ENCODE data around the gene CNPY4. TPM values are rescaled to one million over a fixed set of nuclear protein-coding genes. Genes with fewer than 3 reads are reported as not detected.

CNPY4 gene
- total and polyA plus RNA-seq, 10 of the 15 experiments (the other 5 are each of a cell fraction or from before 2014, with no cell fraction given): 2.5 to 9.2 (median 6.8) TPM

DNA sequence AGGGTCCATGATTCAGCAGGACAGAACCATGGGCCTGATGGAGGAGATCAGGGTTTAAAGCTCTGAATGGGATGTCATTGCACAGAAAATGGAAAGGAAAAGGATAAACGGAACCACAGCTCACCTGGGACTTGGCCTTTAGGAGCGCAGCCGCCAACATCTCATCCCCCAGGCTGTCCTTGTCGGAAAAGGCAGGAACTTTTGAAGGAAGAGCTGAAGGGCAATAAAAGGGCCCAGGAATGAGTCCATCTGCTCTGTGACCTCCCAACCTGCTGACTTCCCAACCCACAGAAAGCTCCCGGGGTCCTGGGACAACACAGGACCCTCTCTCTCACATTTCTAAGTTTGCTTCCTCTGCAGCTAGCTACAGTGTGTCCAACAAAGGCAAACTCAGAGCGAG is 44.0 kb upstream of the CNPY4 start:
- no peak overlapping the region for H3K4me3 ChIP-seq
- BruUV-seq (replicated peaks): no TSS peak
- RAD21 ChIA-PET (ENCODE audit: unreplicated experiment): no interaction called here
- H3K36me3 ChIP-seq (ENCODE audit: control insufficient read depth in 2 of 2, insufficient read depth in 2 of 2, low read length in 1 of 2): peaks cover 28 to 56% of the 10 kb centered on the region in 2 experiments
- no peak overlapping the region for H3K27ac ChIP-seq (ENCODE audit: control insufficient read depth, insufficient read depth)
- H3K4me2 ChIP-seq (ENCODE audit: control insufficient read depth, insufficient read depth): no peak overlapping the region
- H3K9me3 ChIP-seq (replicated peaks; ENCODE audit: control insufficient read depth, insufficient read depth, low read length): peaks cover 29% of the 10 kb centered on the region; the same call in 2 of the 3 replicates
- H3K27me3 ChIP-seq (replicated peaks in 1 of 2; ENCODE audit: control insufficient read depth in 2 of 2, insufficient read depth in 2 of 2, low read length in 1 of 2): no peaks in the 10 kb centered on the region
- CTCF ChIA-PET: interaction anchor here (0.6 to 1.3 kb wide), 4 partner anchors 12 to 206 kb away, joined by 3 to 5 read pairs (median 4); no protein-coding TSS in a partner anchor
- H3K4me1 ChIP-seq (ENCODE audit: control insufficient read depth, insufficient read depth, low read length): no peaks in the 10 kb centered on the region
- intact Hi-C loops (cut with micrococcal nuclease; ENCODE audit: unreplicated experiment): no loop called here
- no peak overlapping the region for H3K9ac ChIP-seq (ENCODE audit: control insufficient read depth, insufficient read depth, low read length)
- no peak for ATAC-seq
- POLR2A ChIA-PET: interaction anchor here (1.0 kb wide), 1 partner anchor 12 kb away, joined by 3 read pairs; no protein-coding TSS in a partner anchor
- 98% methylated on average over 6 of the region's 6 CpGs for WGBS (ENCODE audit: insufficient coverage, insufficient replicate concordance, low lambda C conversion rate, missing lambda C conversion rate)
- H2AFZ ChIP-seq (ENCODE audit: control insufficient read depth, low read depth, low read length): no peak overlapping the region
- no peak for FAIRE-seq
- SMC1A ChIA-PET (ENCODE audit: uncharacterized antibody, unreplicated experiment): interaction anchor here (1.2 kb wide), 1 partner anchor 17 kb away, joined by 3 read pairs; no protein-coding TSS in a partner anchor
- DNase-seq (ENCODE audit: low read depth, low spot score): no peak
- in situ Hi-C loops (cut with MboI): no loop called here
- H4K20me1 ChIP-seq (ENCODE audit: control insufficient read depth, insufficient read depth): no peaks in the 10 kb centered on the region
- H3K79me2 ChIP-seq (ENCODE audit: control insufficient read depth, insufficient read depth, low read length): peaks cover 26% of the 10 kb centered on the region
- TF ChIP-seq, protein P1, sequence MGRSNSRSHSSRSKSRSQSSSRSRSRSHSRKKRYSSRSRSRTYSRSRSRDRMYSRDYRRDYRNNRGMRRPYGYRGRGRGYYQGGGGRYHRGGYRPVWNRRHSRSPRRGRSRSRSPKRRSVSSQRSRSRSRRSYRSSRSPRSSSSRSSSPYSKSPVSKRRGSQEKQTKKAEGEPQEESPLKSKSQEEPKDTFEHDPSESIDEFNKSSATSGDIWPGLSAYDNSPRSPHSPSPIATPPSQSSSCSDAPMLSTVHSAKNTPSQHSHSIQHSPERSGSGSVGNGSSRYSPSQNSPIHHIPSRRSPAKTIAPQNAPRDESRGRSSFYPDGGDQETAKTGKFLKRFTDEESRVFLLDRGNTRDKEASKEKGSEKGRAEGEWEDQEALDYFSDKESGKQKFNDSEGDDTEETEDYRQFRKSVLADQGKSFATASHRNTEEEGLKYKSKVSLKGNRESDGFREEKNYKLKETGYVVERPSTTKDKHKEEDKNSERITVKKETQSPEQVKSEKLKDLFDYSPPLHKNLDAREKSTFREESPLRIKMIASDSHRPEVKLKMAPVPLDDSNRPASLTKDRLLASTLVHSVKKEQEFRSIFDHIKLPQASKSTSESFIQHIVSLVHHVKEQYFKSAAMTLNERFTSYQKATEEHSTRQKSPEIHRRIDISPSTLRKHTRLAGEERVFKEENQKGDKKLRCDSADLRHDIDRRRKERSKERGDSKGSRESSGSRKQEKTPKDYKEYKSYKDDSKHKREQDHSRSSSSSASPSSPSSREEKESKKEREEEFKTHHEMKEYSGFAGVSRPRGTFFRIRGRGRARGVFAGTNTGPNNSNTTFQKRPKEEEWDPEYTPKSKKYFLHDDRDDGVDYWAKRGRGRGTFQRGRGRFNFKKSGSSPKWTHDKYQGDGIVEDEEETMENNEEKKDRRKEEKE (IDR thresholded peaks at IDR 0.05): no peak
- TF ChIP-seq ZNF24 (IDR thresholded peaks at IDR 0.05): no peak
- TF ChIP-seq RELA (IDR thresholded peaks at IDR 0.05; ENCODE audit: borderline replicate concordance, partially characterized antibody): no peak
- TF ChIP-seq IKZF2 (IDR thresholded peaks at IDR 0.05): no peak
- no peak for TF ChIP-seq FOS (IDR thresholded peaks at IDR 0.05; ENCODE audit: borderline replicate concordance, extremely low read depth, insufficient read length)
- TF ChIP-seq, protein P2, sequence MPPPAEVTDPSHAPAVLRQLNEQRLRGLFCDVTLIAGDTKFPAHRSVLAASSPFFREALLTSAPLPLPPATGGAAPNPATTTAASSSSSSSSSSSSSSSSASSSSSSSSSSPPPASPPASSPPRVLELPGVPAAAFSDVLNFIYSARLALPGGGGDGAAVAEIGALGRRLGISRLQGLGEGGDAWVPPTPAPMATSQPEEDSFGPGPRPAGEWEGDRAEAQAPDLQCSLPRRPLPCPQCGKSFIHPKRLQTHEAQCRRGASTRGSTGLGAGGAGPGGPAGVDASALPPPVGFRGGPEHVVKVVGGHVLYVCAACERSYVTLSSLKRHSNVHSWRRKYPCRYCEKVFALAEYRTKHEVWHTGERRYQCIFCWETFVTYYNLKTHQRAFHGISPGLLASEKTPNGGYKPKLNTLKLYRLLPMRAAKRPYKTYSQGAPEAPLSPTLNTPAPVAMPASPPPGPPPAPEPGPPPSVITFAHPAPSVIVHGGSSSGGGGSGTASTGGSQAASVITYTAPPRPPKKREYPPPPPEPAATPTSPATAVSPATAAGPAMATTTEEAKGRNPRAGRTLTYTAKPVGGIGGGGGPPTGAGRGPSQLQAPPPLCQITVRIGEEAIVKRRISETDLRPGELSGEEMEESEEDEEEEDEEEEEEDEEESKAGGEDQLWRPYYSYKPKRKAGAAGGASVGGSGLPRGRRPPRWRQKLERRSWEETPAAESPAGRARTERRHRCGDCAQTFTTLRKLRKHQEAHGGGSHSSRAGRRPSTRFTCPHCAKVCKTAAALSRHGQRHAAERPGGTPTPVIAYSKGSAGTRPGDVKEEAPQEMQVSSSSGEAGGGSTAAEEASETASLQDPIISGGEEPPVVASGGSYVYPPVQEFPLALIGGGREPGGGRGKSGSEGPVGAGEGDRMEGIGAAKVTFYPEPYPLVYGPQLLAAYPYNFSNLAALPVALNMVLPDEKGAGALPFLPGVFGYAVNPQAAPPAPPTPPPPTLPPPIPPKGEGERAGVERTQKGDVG (CRISPR knock-in tag; IDR thresholded peaks at IDR 0.05): no peak
- no peak for TF ChIP-seq STAT3 (IDR thresholded peaks at IDR 0.05; ENCODE audit: low read depth, low read length)
- no peak for TF ChIP-seq RCOR1 (conservative IDR thresholded peaks at IDR 0.05; ENCODE audit: low read depth, low read length)
- no peak for TF ChIP-seq SPI1 (IDR thresholded peaks at IDR 0.05; ENCODE audit: borderline replicate concordance, insufficient read depth, low read depth, low read length)
- TF ChIP-seq ASH2L (IDR thresholded peaks at IDR 0.05; ENCODE audit: borderline replicate concordance, low read depth): no peak
- TF ChIP-seq ATF7 (IDR thresholded peaks at IDR 0.05; ENCODE audit: low read depth): no peak
- TF ChIP-seq, protein P3, sequence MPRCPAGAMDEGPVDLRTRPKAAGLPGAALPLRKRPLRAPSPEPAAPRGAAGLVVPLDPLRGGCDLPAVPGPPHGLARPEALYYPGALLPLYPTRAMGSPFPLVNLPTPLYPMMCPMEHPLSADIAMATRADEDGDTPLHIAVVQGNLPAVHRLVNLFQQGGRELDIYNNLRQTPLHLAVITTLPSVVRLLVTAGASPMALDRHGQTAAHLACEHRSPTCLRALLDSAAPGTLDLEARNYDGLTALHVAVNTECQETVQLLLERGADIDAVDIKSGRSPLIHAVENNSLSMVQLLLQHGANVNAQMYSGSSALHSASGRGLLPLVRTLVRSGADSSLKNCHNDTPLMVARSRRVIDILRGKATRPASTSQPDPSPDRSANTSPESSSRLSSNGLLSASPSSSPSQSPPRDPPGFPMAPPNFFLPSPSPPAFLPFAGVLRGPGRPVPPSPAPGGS (IDR thresholded peaks at IDR 0.05; ENCODE audit: borderline replicate concordance, insufficient read depth, low read depth, low read length, poor library complexity, severe bottlenecking): no peak
- no peak for TF ChIP-seq GATAD2B (conservative IDR thresholded peaks at IDR 0.05; ENCODE audit: low read depth)
- TF ChIP-seq, protein P4, sequence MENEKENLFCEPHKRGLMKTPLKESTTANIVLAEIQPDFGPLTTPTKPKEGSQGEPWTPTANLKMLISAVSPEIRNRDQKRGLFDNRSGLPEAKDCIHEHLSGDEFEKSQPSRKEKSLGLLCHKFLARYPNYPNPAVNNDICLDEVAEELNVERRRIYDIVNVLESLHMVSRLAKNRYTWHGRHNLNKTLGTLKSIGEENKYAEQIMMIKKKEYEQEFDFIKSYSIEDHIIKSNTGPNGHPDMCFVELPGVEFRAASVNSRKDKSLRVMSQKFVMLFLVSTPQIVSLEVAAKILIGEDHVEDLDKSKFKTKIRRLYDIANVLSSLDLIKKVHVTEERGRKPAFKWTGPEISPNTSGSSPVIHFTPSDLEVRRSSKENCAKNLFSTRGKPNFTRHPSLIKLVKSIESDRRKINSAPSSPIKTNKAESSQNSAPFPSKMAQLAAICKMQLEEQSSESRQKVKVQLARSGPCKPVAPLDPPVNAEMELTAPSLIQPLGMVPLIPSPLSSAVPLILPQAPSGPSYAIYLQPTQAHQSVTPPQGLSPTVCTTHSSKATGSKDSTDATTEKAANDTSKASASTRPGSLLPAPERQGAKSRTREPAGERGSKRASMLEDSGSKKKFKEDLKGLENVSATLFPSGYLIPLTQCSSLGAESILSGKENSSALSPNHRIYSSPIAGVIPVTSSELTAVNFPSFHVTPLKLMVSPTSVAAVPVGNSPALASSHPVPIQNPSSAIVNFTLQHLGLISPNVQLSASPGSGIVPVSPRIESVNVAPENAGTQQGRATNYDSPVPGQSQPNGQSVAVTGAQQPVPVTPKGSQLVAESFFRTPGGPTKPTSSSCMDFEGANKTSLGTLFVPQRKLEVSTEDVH (IDR thresholded peaks at IDR 0.05; ENCODE audit: low read depth, partially characterized antibody): no peak

Measured in GM12878 (cell line).